SK-N-SH treated with all-trans-retinoic acid at 6 μM for 48 hours (cell line): ENCODE measurements around the gene KRT76.
"Not testable (repeated sequence)": the region's sequence is repeated elsewhere in the genome, so short reads cannot be mapped to it uniquely, and the experiment has no call there.

Source experiments
- ATAC-seq: fragments of 200-7000 bp; cut with Tn5 transposase; 3 replicates; pipeline ENCODE4 v1.9.1; 2020; ENCODE audit warnings: mild to moderate bottlenecking, moderate library complexity
- ARNTL ChIP-seq: fragments of 450-650 bp; formaldehyde crosslinking; IDR thresholded peaks from 2 replicates; pipeline ENCODE4 v1.5.0; 2020; ENCODE audit warnings: low read depth, mild to moderate bottlenecking, moderate library complexity, borderline replicate concordance
- CREB5 ChIP-seq: fragments of 250-450 bp; sonication (Bioruptor Pico); IDR thresholded peaks from 2 replicates; pipeline ENCODE4 v1.5.1; 2020; ENCODE audit warnings: low read depth, mild to moderate bottlenecking, moderate library complexity
- CSDC2 ChIP-seq: fragments of 250-450 bp; sonication (Bioruptor Pico); IDR thresholded peaks from 2 replicates; pipeline ENCODE4 v1.5.0; 2020; ENCODE audit warnings: mild to moderate bottlenecking, moderate library complexity
- CSRNP3 ChIP-seq: fragments of 250-450 bp; sonication (Bioruptor Pico); IDR thresholded peaks from 2 replicates; pipeline ENCODE4 v1.5.1; 2021; ENCODE audit warnings: mild to moderate bottlenecking, moderate library complexity
- ESRRG ChIP-seq: fragments of 250-450 bp; sonication (Bioruptor Pico); IDR thresholded peaks from 2 replicates; pipeline ENCODE4 v1.6.1; 2021; ENCODE audit warnings: mild to moderate bottlenecking
- GLIS3 ChIP-seq: fragments of 250-450 bp; sonication (Bioruptor Pico); IDR thresholded peaks from 2 replicates; pipeline ENCODE4 v1.5.0; 2020; ENCODE audit warnings: mild to moderate bottlenecking, moderate library complexity
- ISL1 ChIP-seq: fragments of 250-450 bp; sonication (Bioruptor Pico); IDR thresholded peaks from 2 replicates; pipeline ENCODE4 v2.1.2; 2022; ENCODE audit warnings: mild to moderate bottlenecking, moderate library complexity
- OSR1 ChIP-seq: fragments of 250-450 bp; sonication (Bioruptor Pico); IDR thresholded peaks from 2 replicates; pipeline ENCODE4 v1.8.0; 2022; ENCODE audit warnings: moderate library complexity, mild to moderate bottlenecking, inconsistent platforms
- PATZ1 ChIP-seq: fragments of 250-450 bp; sonication (Bioruptor Pico); IDR thresholded peaks from 2 replicates; pipeline ENCODE4 v1.8.0; 2020; ENCODE audit warnings: mild to moderate bottlenecking, moderate library complexity, borderline replicate concordance
- POU6F1 ChIP-seq: fragments of 250-450 bp; sonication (Bioruptor Pico); IDR thresholded peaks from 2 replicates; pipeline ENCODE4 v1.8.0; 2021; ENCODE audit warnings: low read depth, mild to moderate bottlenecking, moderate library complexity, borderline replicate concordance
- PPARA ChIP-seq: fragments of 250-450 bp; sonication (Bioruptor Pico); IDR thresholded peaks from 2 replicates; pipeline ENCODE4 v1.5.0; 2020; ENCODE audit warnings: mild to moderate bottlenecking, borderline replicate concordance
- RARB ChIP-seq: fragments of 250-450 bp; sonication (Bioruptor Pico); IDR thresholded peaks from 2 replicates; pipeline ENCODE4 v1.8.0; 2021; ENCODE audit warnings: mild to moderate bottlenecking, moderate library complexity
- SNAI2 ChIP-seq: fragments of 250-450 bp; sonication (Bioruptor Pico); IDR thresholded peaks from 2 replicates; pipeline ENCODE4 v1.5.0; 2020; ENCODE audit warnings: mild to moderate bottlenecking, moderate library complexity
- TCF4 ChIP-seq: fragments of 250-450 bp; sonication (Bioruptor Pico); IDR thresholded peaks from 2 replicates; pipeline ENCODE4 v1.8.0; 2021; ENCODE audit warnings: mild to moderate bottlenecking, moderate library complexity, borderline replicate concordance
- TOX ChIP-seq: fragments of 250-450 bp; sonication (Bioruptor Pico); IDR thresholded peaks from 2 replicates; pipeline ENCODE4 v1.8.0; 2021; ENCODE audit warnings: mild to moderate bottlenecking, moderate library complexity, borderline replicate concordance
- ZC3H10 ChIP-seq: fragments of 250-450 bp; sonication (Bioruptor Pico); IDR thresholded peaks from 2 replicates; pipeline ENCODE4 v1.5.1; 2021; ENCODE audit warnings: mild to moderate bottlenecking, moderate library complexity
- ZFP3 ChIP-seq: fragments of 250-450 bp; sonication (Bioruptor Pico); IDR thresholded peaks from 2 replicates; pipeline ENCODE4 v1.5.0; 2020; ENCODE audit warnings: mild to moderate bottlenecking, moderate library complexity
- ZFP30 ChIP-seq: fragments of 450-650 bp; formaldehyde crosslinking; IDR thresholded peaks from 2 replicates; pipeline ENCODE4 v1.5.0; 2022; ENCODE audit warnings: mild to moderate bottlenecking, moderate library complexity
- ZNF565 ChIP-seq: fragments of 450-650 bp; formaldehyde crosslinking; conservative IDR thresholded peaks from 2 replicates; pipeline ENCODE4 v1.5.0; 2020; ENCODE audit warnings: low read depth, mild to moderate bottlenecking, moderate library complexity
- ZNF70 ChIP-seq: fragments of 450-650 bp; formaldehyde crosslinking; IDR thresholded peaks from 2 replicates; pipeline ENCODE4 v1.5.0; 2020; ENCODE audit warnings: mild to moderate bottlenecking, moderate library complexity
- ZNF8 ChIP-seq: fragments of 450-650 bp; formaldehyde crosslinking; IDR thresholded peaks from 2 replicates; pipeline ENCODE4 v1.5.0; 2020; ENCODE audit warnings: mild to moderate bottlenecking, moderate library complexity

Gene KRT76

GRCh38 chr12:52753283-52753682 is 23.9 kb downstream of the KRT76 start (continued):
- TF ChIP-seq CSRNP3 (CRISPR knock-in tag), result no peak
- no peak for TF ChIP-seq ESRRG (CRISPR knock-in tag)
- no peak for TF ChIP-seq RARB (CRISPR knock-in tag)
- TF ChIP-seq PPARA (CRISPR knock-in tag), result no peak
- TF ChIP-seq SNAI2 (CRISPR knock-in tag), result no peak

- TF ChIP-seq ZC3H10 (CRISPR knock-in tag) (no peak), GLIS3 (CRISPR knock-in tag) (no peak), ZNF565 (CRISPR knock-in tag) (no peak), ZNF70 (no peak), TCF4 (CRISPR knock-in tag) (no peak), SNAI2 (CRISPR knock-in tag) (no peak), CSDC2 (CRISPR knock-in tag) (no peak), PATZ1 (CRISPR knock-in tag) (no peak), TOX (CRISPR knock-in tag) (no peak), PPARA (CRISPR knock-in tag) (no peak)
- no peak for ATAC-seq
Observed at GRCh38 chr12:52752516-52752915, 24.6 kb downstream of the KRT76 start.

GRCh38 chr12:52751795-52752194 is 25.4 kb downstream of the KRT76 start:
- no peak for ATAC-seq
- no peak for TF ChIP-seq ZC3H10 (CRISPR knock-in tag)
- no peak for TF ChIP-seq PPARA (CRISPR knock-in tag)
- TF ChIP-seq CSRNP3 (CRISPR knock-in tag), result no peak
- TF ChIP-seq SNAI2 (CRISPR knock-in tag), result no peak

- TF ChIP-seq ZNF8, result 0 out of 2 replicates have a peak, but pooled peaks have one; percentile 16
- ATAC-seq, result not testable (repeated sequence)
Observed at GRCh38 chr12:52750532-52750931, 26.6 kb downstream of the KRT76 start.

GRCh38 chr12:52749827-52750226 is 27.3 kb downstream of the KRT76 start:
- TF ChIP-seq ZFP30 (CRISPR knock-in tag) (no peak), ZNF565 (CRISPR knock-in tag) (no peak), GLIS3 (CRISPR knock-in tag) (no peak)
- no peak for ATAC-seq

GRCh38 chr12:52748578-52748977 is 28.6 kb downstream of the KRT76 start:
- ATAC-seq, result no peak

More at GRCh38 chr12:52748578-52748977, 28.6 kb downstream of the KRT76 start:
- TF ChIP-seq ZNF8 (no peak), GLIS3 (CRISPR knock-in tag) (no peak), ZFP30 (CRISPR knock-in tag) (no peak), ARNTL (CRISPR knock-in tag) (no peak), ZFP3 (no peak), POU6F1 (CRISPR knock-in tag) (no peak), ISL1 (CRISPR knock-in tag) (no peak), RARB (CRISPR knock-in tag) (no peak), PPARA (CRISPR knock-in tag) (no peak), ESRRG (CRISPR knock-in tag) (no peak), PATZ1 (CRISPR knock-in tag) (no peak), OSR1 (CRISPR knock-in tag) (no peak), TOX (CRISPR knock-in tag) (no peak), SNAI2 (CRISPR knock-in tag) (no peak), TCF4 (CRISPR knock-in tag) (no peak), CREB5 (CRISPR knock-in tag) (no peak)
